B cell (primary cell): ENCODE results near the gene SPINK2.

Experiments used
- EZH2 ChIP-seq: IDR thresholded peaks from 2 replicates; pipeline ENCODE4 v1.6.1; 2012; ENCODE audit warnings: borderline replicate concordance, low read depth, mild to moderate bottlenecking, moderate library complexity, low read length; ENCODE audit not compliant: insufficient read depth, poor library complexity, severe bottlenecking
- TF ChIP-seq, protein P1 (sequence below): fragments of 200-600 bp; IDR thresholded peaks from one replicate; pipeline ENCODE4 v1.8.0; 2022; ENCODE audit warnings: antibody characterized with exemption, mild to moderate bottlenecking

DNA sequence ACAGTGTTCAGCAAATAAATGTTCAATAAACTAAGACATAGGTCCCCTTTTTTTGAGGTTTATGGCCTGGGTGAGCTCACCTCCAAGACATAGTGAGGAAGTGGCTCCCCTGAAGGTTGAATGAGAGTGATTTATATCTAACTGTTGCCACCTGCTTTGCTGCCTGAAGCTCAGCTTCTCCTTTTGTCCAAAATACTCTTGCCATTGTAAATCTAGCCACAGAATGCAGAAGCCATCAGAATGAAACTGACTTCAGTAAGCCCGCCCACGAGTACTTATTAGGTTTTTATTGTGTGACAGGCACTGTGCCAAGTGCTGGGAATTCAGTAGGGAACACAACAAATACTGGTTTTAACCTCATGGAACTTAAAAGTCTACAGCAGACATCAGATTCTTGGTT is 18.0 kb downstream of the SPINK2 start:
- TF ChIP-seq, protein P1, sequence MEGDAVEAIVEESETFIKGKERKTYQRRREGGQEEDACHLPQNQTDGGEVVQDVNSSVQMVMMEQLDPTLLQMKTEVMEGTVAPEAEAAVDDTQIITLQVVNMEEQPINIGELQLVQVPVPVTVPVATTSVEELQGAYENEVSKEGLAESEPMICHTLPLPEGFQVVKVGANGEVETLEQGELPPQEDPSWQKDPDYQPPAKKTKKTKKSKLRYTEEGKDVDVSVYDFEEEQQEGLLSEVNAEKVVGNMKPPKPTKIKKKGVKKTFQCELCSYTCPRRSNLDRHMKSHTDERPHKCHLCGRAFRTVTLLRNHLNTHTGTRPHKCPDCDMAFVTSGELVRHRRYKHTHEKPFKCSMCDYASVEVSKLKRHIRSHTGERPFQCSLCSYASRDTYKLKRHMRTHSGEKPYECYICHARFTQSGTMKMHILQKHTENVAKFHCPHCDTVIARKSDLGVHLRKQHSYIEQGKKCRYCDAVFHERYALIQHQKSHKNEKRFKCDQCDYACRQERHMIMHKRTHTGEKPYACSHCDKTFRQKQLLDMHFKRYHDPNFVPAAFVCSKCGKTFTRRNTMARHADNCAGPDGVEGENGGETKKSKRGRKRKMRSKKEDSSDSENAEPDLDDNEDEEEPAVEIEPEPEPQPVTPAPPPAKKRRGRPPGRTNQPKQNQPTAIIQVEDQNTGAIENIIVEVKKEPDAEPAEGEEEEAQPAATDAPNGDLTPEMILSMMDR: no peak
- no peak for TF ChIP-seq EZH2
